IMR-90 (cell line): ENCODE results near the gene ABCB4. TPM values are rescaled to one million over a fixed set of nuclear protein-coding genes. Genes with fewer than 3 reads are reported as not detected.

Experiments used
- ATAC-seq: fragments of 200-7000 bp; cut with Tn5 transposase; 2 replicates; pipeline ENCODE4 v1.9.1; 2020; ENCODE audit warnings: low read depth, mild to moderate bottlenecking, moderate library complexity
- BruUV-seq: library from RNA; stranded (reverse); fragments of 400-500 nt; replicated peaks from 2 replicates; lab custom pipeline; 2021; lab: Mats Ljungman, UMichigan
- CTCF ChIA-PET: fragments of 300-600 bp; formaldehyde crosslinking; extraction: SDS; loops from one replicate; lab custom pipeline; 2021; ENCODE audit warnings: antibody characterized with exemption; lab: Yijun Ruan, JAX
- POLR2A ChIA-PET: fragments of 300-600 bp; sonication (Branson Sonifier 250); formaldehyde crosslinking; loops from one replicate; lab custom pipeline; 2022; ENCODE audit warnings: antibody characterized with exemption; ENCODE audit not compliant: unreplicated experiment; lab: Charles Lee
- DNase-seq: peaks from one replicate; pipeline ENCODE4 v3.0.0; 2013
- H2AFZ ChIP-seq: replicated peaks from 2 replicates; pipeline ENCODE3; 2013; ENCODE audit warnings: low read length, mild to moderate bottlenecking; ENCODE audit not compliant: poor library complexity
- H2AK5ac ChIP-seq: 2 replicates; pipeline ENCODE4 v1.6.1; 2013; ENCODE audit warnings: low read depth, low read length, inconsistent platforms
- H2AK9ac ChIP-seq: replicated peaks from 2 replicates; pipeline ENCODE3; 2013; ENCODE audit warnings: mild to moderate bottlenecking, low read depth, low read length, moderate library complexity; ENCODE audit not compliant: poor library complexity
- H2BK120ac ChIP-seq: 2 replicates; pipeline ENCODE4 v1.6.1; 2013; ENCODE audit warnings: low read depth, low read length, inconsistent platforms
- H2BK15ac ChIP-seq: 3 replicates; pipeline ENCODE4 v1.6.1; 2013; ENCODE audit warnings: low read depth, low read length, inconsistent platforms
- H2BK20ac ChIP-seq: 2 replicates; pipeline ENCODE4 v1.6.1; 2013; ENCODE audit warnings: low read depth, mild to moderate bottlenecking, inconsistent platforms, low read length, moderate library complexity
- H2BK5ac ChIP-seq: 2 replicates; pipeline ENCODE4 v1.6.1; 2013; ENCODE audit warnings: mild to moderate bottlenecking, low read depth, low read length, inconsistent platforms; ENCODE audit not compliant: poor library complexity, severe bottlenecking
- H3K14ac ChIP-seq: replicated peaks from 2 replicates; pipeline ENCODE4 v1.6.1; 2013; ENCODE audit warnings: low read depth, low read length, inconsistent platforms
- H3K18ac ChIP-seq: 2 replicates; pipeline ENCODE4 v1.6.1; 2013; ENCODE audit warnings: low read depth, low read length, control low read depth
- H3K23ac ChIP-seq: 2 replicates; pipeline ENCODE4 v1.6.1; 2013; ENCODE audit warnings: low read depth, low read length, inconsistent platforms
- H3K27ac ChIP-seq: 2 replicates; pipeline ENCODE4 v1.5.1; 2013; ENCODE audit warnings: mild to moderate bottlenecking, control low read depth, low read length; ENCODE audit not compliant: insufficient read depth
- H3K27me3 ChIP-seq: 2 replicates; pipeline ENCODE4 v1.6.1; 2013; ENCODE audit warnings: low read length; ENCODE audit not compliant: control insufficient read depth, insufficient read depth
- H3K36me3 ChIP-seq: 2 replicates; pipeline ENCODE4 v1.6.1; 2013; ENCODE audit warnings: low read length, mixed read lengths; ENCODE audit not compliant: control insufficient read depth, insufficient read depth
- H3K4ac ChIP-seq: 2 replicates; pipeline ENCODE4 v1.6.1; 2013; ENCODE audit warnings: low read depth, low read length, inconsistent platforms
- H3K4me1 ChIP-seq: 2 replicates; pipeline ENCODE4 v1.6.1; 2013; ENCODE audit warnings: low read length, mixed read lengths; ENCODE audit not compliant: control insufficient read depth, insufficient read depth
- H3K4me2 ChIP-seq: 2 replicates; pipeline ENCODE4 v1.6.1; 2013; ENCODE audit warnings: low read depth, mild to moderate bottlenecking, control low read depth, low read length, moderate library complexity
- H3K4me3 ChIP-seq: 2 replicates; pipeline ENCODE4 v1.5.1; 2013; ENCODE audit warnings: low read depth, mild to moderate bottlenecking, control low read depth, low read length, moderate library complexity; ENCODE audit not compliant: insufficient read depth
- H3K56ac ChIP-seq: 2 replicates; pipeline ENCODE4 v1.6.1; 2013; ENCODE audit warnings: low read length, inconsistent platforms; ENCODE audit not compliant: insufficient read depth; ENCODE audit errors: extremely low read depth
- H3K79me1 ChIP-seq, 2 experiments: 2 replicates each; pipeline ENCODE4 v1.6.1; 2013; ENCODE audit warnings: low read length in 2 of 2, inconsistent platforms in 1 of 2, low read depth in 1 of 2
- H3K9ac ChIP-seq: 2 replicates; pipeline ENCODE4 v1.6.1; 2013; ENCODE audit warnings: low read depth, low read length, control low read depth
- H3K9me1 ChIP-seq: 2 replicates; pipeline ENCODE4 v1.6.1; 2013; ENCODE audit warnings: low read length, inconsistent platforms; ENCODE audit not compliant: insufficient read depth
- H3K9me3 ChIP-seq: 2 replicates; pipeline ENCODE4 v1.6.1; 2013; ENCODE audit warnings: low read length; ENCODE audit not compliant: control insufficient read depth, insufficient read depth
- H4K20me1 ChIP-seq: 2 replicates; pipeline ENCODE4 v1.6.1; 2013; ENCODE audit warnings: low read length, inconsistent platforms; ENCODE audit not compliant: insufficient read depth
- H4K5ac ChIP-seq: 2 replicates; pipeline ENCODE4 v1.6.1; 2013; ENCODE audit warnings: mild to moderate bottlenecking, low read depth, low read length, control low read depth
- H4K8ac ChIP-seq, 2 experiments: 2 replicates each; pipeline ENCODE4 v1.6.1; 2013; ENCODE audit warnings: low read depth in 2 of 2, low read length in 2 of 2, control low read depth in 1 of 2, inconsistent platforms in 1 of 2
- H4K91ac ChIP-seq: 2 replicates; pipeline ENCODE4 v1.6.1; 2013; ENCODE audit warnings: low read depth, low read length, inconsistent platforms; ENCODE audit not compliant: insufficient read depth
- BHLHE40 ChIP-seq: fragments of 150-350 bp; IDR thresholded peaks from 2 replicates; pipeline ENCODE4 v1.6.1; 2016; ENCODE audit warnings: mild to moderate bottlenecking, low read depth, low read length
- CEBPB ChIP-seq: IDR thresholded peaks from 2 replicates; pipeline ENCODE4 v1.6.1; 2012; ENCODE audit warnings: low read depth, low read length, improper control_type of control experiment
- CHD1 ChIP-seq: IDR thresholded peaks from 2 replicates; pipeline ENCODE4 v1.6.1; 2012; ENCODE audit warnings: low read depth, low read length, improper control_type of control experiment
- ELK1 ChIP-seq: fragments of 150-350 bp; IDR thresholded peaks from 2 replicates; pipeline ENCODE4 v1.6.1; 2016; ENCODE audit warnings: low read depth, mild to moderate bottlenecking, low read length, moderate library complexity, borderline replicate concordance
- FOS ChIP-seq: fragments of 150-350 bp; IDR thresholded peaks from 2 replicates; pipeline ENCODE4 v1.6.1; 2016; ENCODE audit warnings: low read depth, low read length
- MAZ ChIP-seq: IDR thresholded peaks from 2 replicates; pipeline ENCODE4 v1.6.1; 2012; ENCODE audit warnings: low read depth, mild to moderate bottlenecking, low read length, improper control_type of control experiment, moderate library complexity, borderline replicate concordance
- MXI1 ChIP-seq: IDR thresholded peaks from 2 replicates; pipeline ENCODE4 v1.6.1; 2012; ENCODE audit warnings: low read depth, mild to moderate bottlenecking, low read length, moderate library complexity, borderline replicate concordance
- NFE2L2 ChIP-seq: fragments of 150-350 bp; IDR thresholded peaks from 2 replicates; pipeline ENCODE4 v1.6.1; 2016; ENCODE audit warnings: low read depth, mild to moderate bottlenecking, low read length
- POLR2A ChIP-seq: IDR thresholded peaks from 2 replicates; pipeline ENCODE4 v1.6.1; 2012; ENCODE audit warnings: mild to moderate bottlenecking, low read depth, low read length
- RAD21 ChIP-seq: IDR thresholded peaks from 2 replicates; pipeline ENCODE4 v1.6.1; 2012; ENCODE audit warnings: low read length, improper control_type of control experiment
- RCOR1 ChIP-seq: IDR thresholded peaks from 2 replicates; pipeline ENCODE4 v1.6.1; 2012; ENCODE audit warnings: mild to moderate bottlenecking, low read length, improper control_type of control experiment; ENCODE audit not compliant: insufficient replicate concordance
- RFX5 ChIP-seq: IDR thresholded peaks from 2 replicates; pipeline ENCODE4 v1.8.0; 2012; ENCODE audit warnings: low read depth, mild to moderate bottlenecking, low read length, moderate library complexity
- WGBS, 2 experiments: methylation state at CpG; one replicate each; pipeline versions ENCODE4 v1.1.5 to v1.1.7; 2013; ENCODE audit warnings: missing lambda C conversion rate in 2 of 2; ENCODE audit not compliant: insufficient read length in 1 of 2; ENCODE audit errors: extremely low coverage in 2 of 2; 5-methylcytosine and 5-hydroxymethylcytosine counted together
- dilution Hi-C: fragments of 300-500 bp; cut with HindIII; formaldehyde crosslinking; loops from one replicate; pipeline ENCODE4 v1.14.3; 2018; ENCODE audit warnings: low sequenced_read_pairs; ENCODE audit not compliant: unreplicated experiment
- in situ Hi-C: fragments of 300-500 bp; cut with MboI; formaldehyde crosslinking; loops from 3 replicates; pipeline ENCODE4 v1.14.3; 2019; ENCODE audit warnings: low sequenced_read_pairs, inconsistent platforms, mixed read lengths
- intact Hi-C: fragments of 100-400 bp; cut with micrococcal nuclease; formaldehyde crosslinking; loops from 2 replicates; pipeline ENCODE4 v1.10.0; 2022
- polyA plus RNA-seq, 3 experiments: library from polyadenylated mRNA; depleted of rRNA; stranded (reverse); fragments of >200 nt; gene quantifications; 2 replicates each; pipeline ENCODE4 v1.2.3, GENCODE V29; 2012; ENCODE audit warnings: low replicate concordance in 1 of 3
- total RNA-seq: library from RNA; depleted of rRNA; stranded (reverse); fragments of >200 nt; gene quantifications from 2 replicates; pipeline ENCODE4 v1.2.3, GENCODE V29; 2012
- TF ChIP-seq, protein P1 (sequence below): fragments of 150-350 bp; IDR thresholded peaks from 2 replicates; pipeline ENCODE4 v1.6.1; 2017; ENCODE audit warnings: mild to moderate bottlenecking, antibody characterized with exemption, low read length, low read depth
- TF ChIP-seq, protein P2 (sequence below): conservative IDR thresholded peaks from 2 replicates; pipeline ENCODE4 v1.5.1; 2012; ENCODE audit warnings: mild to moderate bottlenecking, low read depth, low read length, improper control_type of control experiment

Gene ABCB4
- total and polyA plus RNA-seq, 2 of the 4 experiments (the other 2 are of a cell fraction): not detected

GRCh38 chr7:87450706-87451105, 24.8 kb downstream of the ABCB4 start:
- Histone ChIP-seq H2BK15ac (no peak overlapping the region), H3K4me2 (no peak overlapping the region), H2BK20ac (no peak overlapping the region), H3K4me3 (no peak overlapping the region), H3K9ac (no peak overlapping the region), H4K91ac (no peak overlapping the region), H3K27ac (no peak overlapping the region), H3K23ac (no peak overlapping the region), H3K56ac (no peak overlapping the region), H3K18ac (no peak overlapping the region), H4K5ac (no peak overlapping the region), H3K27me3 (peaks cover 2% of the 10 kb centered on the region; the same call in 1 of the 2 replicates), H2BK120ac (no peak overlapping the region), H3K4me1 (no peaks in the 10 kb centered on the region), H2AK9ac (no peak overlapping the region), H3K14ac (no peak overlapping the region), H3K4ac (no peak overlapping the region), H2AK5ac (no peak overlapping the region), H3K9me3 (no peaks in the 10 kb centered on the region), H4K20me1 (no peaks in the 10 kb centered on the region), H2BK5ac (no peak overlapping the region), H4K8ac (no peak overlapping the region), H3K36me3 (no peaks in the 10 kb centered on the region), H2AFZ (no peak overlapping the region), H3K79me1 (no peaks in the 10 kb centered on the region), H3K9me1 (no peaks in the 10 kb centered on the region)
- dilution Hi-C loops: no loop called here
- no peak for TF ChIP-seq CEBPB
- no peak for TF ChIP-seq RAD21
- no peak for TF ChIP-seq CHD1
- no peak for TF ChIP-seq BHLHE40
- TF ChIP-seq FOS: no peak
- TF ChIP-seq MXI1: no peak
- no peak for TF ChIP-seq MAZ
- TF ChIP-seq, protein P1, sequence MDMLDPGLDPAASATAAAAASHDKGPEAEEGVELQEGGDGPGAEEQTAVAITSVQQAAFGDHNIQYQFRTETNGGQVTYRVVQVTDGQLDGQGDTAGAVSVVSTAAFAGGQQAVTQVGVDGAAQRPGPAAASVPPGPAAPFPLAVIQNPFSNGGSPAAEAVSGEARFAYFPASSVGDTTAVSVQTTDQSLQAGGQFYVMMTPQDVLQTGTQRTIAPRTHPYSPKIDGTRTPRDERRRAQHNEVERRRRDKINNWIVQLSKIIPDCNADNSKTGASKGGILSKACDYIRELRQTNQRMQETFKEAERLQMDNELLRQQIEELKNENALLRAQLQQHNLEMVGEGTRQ: no peak
- no peak for TF ChIP-seq RCOR1
- TF ChIP-seq, protein P2, sequence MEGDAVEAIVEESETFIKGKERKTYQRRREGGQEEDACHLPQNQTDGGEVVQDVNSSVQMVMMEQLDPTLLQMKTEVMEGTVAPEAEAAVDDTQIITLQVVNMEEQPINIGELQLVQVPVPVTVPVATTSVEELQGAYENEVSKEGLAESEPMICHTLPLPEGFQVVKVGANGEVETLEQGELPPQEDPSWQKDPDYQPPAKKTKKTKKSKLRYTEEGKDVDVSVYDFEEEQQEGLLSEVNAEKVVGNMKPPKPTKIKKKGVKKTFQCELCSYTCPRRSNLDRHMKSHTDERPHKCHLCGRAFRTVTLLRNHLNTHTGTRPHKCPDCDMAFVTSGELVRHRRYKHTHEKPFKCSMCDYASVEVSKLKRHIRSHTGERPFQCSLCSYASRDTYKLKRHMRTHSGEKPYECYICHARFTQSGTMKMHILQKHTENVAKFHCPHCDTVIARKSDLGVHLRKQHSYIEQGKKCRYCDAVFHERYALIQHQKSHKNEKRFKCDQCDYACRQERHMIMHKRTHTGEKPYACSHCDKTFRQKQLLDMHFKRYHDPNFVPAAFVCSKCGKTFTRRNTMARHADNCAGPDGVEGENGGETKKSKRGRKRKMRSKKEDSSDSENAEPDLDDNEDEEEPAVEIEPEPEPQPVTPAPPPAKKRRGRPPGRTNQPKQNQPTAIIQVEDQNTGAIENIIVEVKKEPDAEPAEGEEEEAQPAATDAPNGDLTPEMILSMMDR: no peak
- TF ChIP-seq NFE2L2: no peak
- TF ChIP-seq ELK1: no peak
- no peak for TF ChIP-seq POLR2A
- no peak for TF ChIP-seq RFX5
- ChIA-PET POLR2A (no interaction called here), CTCF (no interaction called here)
- in situ Hi-C loops: no loop called here
- no CpG with 5 or more reads among the region's 1 CpG for WGBS, 2 experiments
- ATAC-seq: no peak
- intact Hi-C loops: no loop called here
- BruUV-seq: no TSS peak
- DNase-seq: no peak
